K562 (cell line): ENCODE results near the gene SLC1A7. TPM values are rescaled to one million over a fixed set of nuclear protein-coding genes. Genes with fewer than 3 reads are reported as not detected.

ENCODE experiments used
- ATAC-seq: fragments of 200-7000 bp; cut with Tn5 transposase; 3 replicates; pipeline ENCODE4 v1.9.1; 2020; ENCODE audit warnings: moderate library complexity
- BruUV-seq: library from RNA; stranded (reverse); fragments of 400-500 nt; replicated peaks from 2 replicates; lab custom pipeline; 2021; lab: Mats Ljungman, UMichigan
- CTCF ChIA-PET: fragments of 300-600 bp; formaldehyde crosslinking; extraction: SDS; loops from one replicate; lab custom pipeline; 2021; ENCODE audit warnings: low intra/inter-chr PET ratio; lab: Yijun Ruan, JAX
- POLR2A ChIA-PET: fragments of 300-600, 350-650 bp; sonication (Branson Sonifier 250); formaldehyde crosslinking; extraction: SDS; loops from one replicate; lab custom pipeline; 2021; ENCODE audit warnings: antibody characterized with exemption, inconsistent platforms; lab: Yijun Ruan, JAX
- DNase-seq, 4 experiments: peaks; one replicate each; pipeline versions ENCODE4 v3.0.0 to v3.0.0-alpha.2; 2011 to 2018; ENCODE audit warnings: low spot score in 3 of 4, mixed read lengths in 3 of 4; ENCODE audit errors: extremely low read depth in 1 of 4
- FAIRE-seq: peaks from 2 replicates; lab custom pipeline; 2011; peaks lifted over from hg19 to GRCh38; lab: Jason Lieb, UNC
- H2AFZ ChIP-seq: 2 replicates; pipeline ENCODE4 v1.6.0; 2011; ENCODE audit warnings: low read depth, low read length, control low read depth, inconsistent platforms
- H3K27ac ChIP-seq: fragments of 200-600 bp; 3 replicates; pipeline ENCODE4 v1.8.0; 2011; ENCODE audit warnings: low read depth, mild to moderate bottlenecking, control low read depth, inconsistent platforms, low read length, moderate library complexity, mixed read lengths; ENCODE audit errors: extremely low read depth
- H3K27me3 ChIP-seq, 2 experiments: fragments of 300-600 bp in 1 of 2; 2 replicates in 1 of 2; 3 replicates in 1 of 2; pipeline versions ENCODE4 v1.6.0 to v1.8.0; 2011; ENCODE audit warnings: inconsistent platforms in 2 of 2, low read length in 2 of 2, mild to moderate bottlenecking in 1 of 2, mixed read lengths in 1 of 2, moderate library complexity in 1 of 2; ENCODE audit not compliant: control insufficient read depth in 2 of 2, insufficient read depth in 2 of 2
- H3K36me3 ChIP-seq: fragments of 300-600 bp; 3 replicates; pipeline ENCODE4 v1.8.0; 2011; ENCODE audit warnings: mild to moderate bottlenecking, low read length, inconsistent platforms; ENCODE audit not compliant: control insufficient read depth, insufficient read depth
- H3K4me1 ChIP-seq, 2 experiments: fragments of 200-600 bp in 1 of 2; replicated peaks in 1 of 2; 2 replicates in 1 of 2; 3 replicates in 1 of 2; pipeline versions ENCODE4 v1.5.1 to v1.8.0; 2011; ENCODE audit warnings: inconsistent platforms in 2 of 2, low read length in 2 of 2, mild to moderate bottlenecking in 1 of 2, mixed read lengths in 1 of 2, moderate library complexity in 1 of 2; ENCODE audit not compliant: control insufficient read depth in 2 of 2, insufficient read depth in 2 of 2
- H3K4me2 ChIP-seq: 2 replicates; pipeline ENCODE4 v1.6.1; 2011; ENCODE audit warnings: low read length, control low read depth, inconsistent platforms, mixed read lengths; ENCODE audit not compliant: insufficient read depth
- H3K4me3 ChIP-seq: fragments of 200-600 bp; sonication (generic), shearing (Covaris generic); 2 replicates; pipeline ENCODE4 v1.5.1; 2016; ENCODE audit warnings: control low read depth, inconsistent platforms
- H3K79me2 ChIP-seq: fragments of 200-600 bp; 3 replicates; pipeline ENCODE4 v1.8.0; 2011; ENCODE audit warnings: low read length, inconsistent platforms; ENCODE audit not compliant: control insufficient read depth, insufficient read depth
- H3K9ac ChIP-seq, 2 experiments: 2 replicates each; pipeline versions ENCODE4 v1.6.0 to v1.6.1; 2011; ENCODE audit warnings: low read depth in 2 of 2, low read length in 2 of 2, control low read depth in 1 of 2, inconsistent platforms in 1 of 2, mild to moderate bottlenecking in 1 of 2, mixed read lengths in 1 of 2; ENCODE audit not compliant: insufficient read depth in 1 of 2
- H3K9me1 ChIP-seq: one replicate; pipeline ENCODE4 v1.6.0; 2011; ENCODE audit warnings: inconsistent platforms, mild to moderate bottlenecking, low read length, moderate library complexity; ENCODE audit not compliant: control insufficient read depth, insufficient read depth
- H3K9me3 ChIP-seq: replicated peaks from 2 replicates; pipeline ENCODE4 v1.5.1; 2011; ENCODE audit warnings: low read depth, low read length, inconsistent platforms; ENCODE audit not compliant: control insufficient read depth, insufficient read depth
- H4K20me1 ChIP-seq: replicated peaks from 2 replicates; pipeline ENCODE4 v1.6.1; 2011; ENCODE audit warnings: low read length, inconsistent platforms, mixed read lengths; ENCODE audit not compliant: control insufficient read depth, insufficient read depth
- ATF7 ChIP-seq: fragments of 450-650 bp; IDR thresholded peaks from 2 replicates; pipeline ENCODE4 v1.7.1; 2014; ENCODE audit warnings: mild to moderate bottlenecking, moderate library complexity
- BRD4 ChIP-seq: fragments of 200-600 bp; sonication (generic); IDR thresholded peaks from 2 replicates; pipeline ENCODE4 v1.6.1; 2017; ENCODE audit warnings: inconsistent platforms
- CHD4 ChIP-seq: fragments of 200-600 bp; sonication (generic); IDR thresholded peaks from 3 replicates; pipeline ENCODE4 v1.6.1; 2012; ENCODE audit warnings: low read depth, mild to moderate bottlenecking, mixed read lengths, low read length, inconsistent platforms; ENCODE audit not compliant: insufficient read depth, insufficient replicate concordance, poor library complexity, severe bottlenecking
- HNRNPL ChIP-seq: fragments of 200-400 bp; formaldehyde crosslinking; IDR thresholded peaks from 2 replicates; pipeline ENCODE4 v1.6.1; 2017; ENCODE audit warnings: low read depth, mild to moderate bottlenecking, low read length
- MEIS2 ChIP-seq: fragments of 450-650 bp; IDR thresholded peaks from 2 replicates; pipeline ENCODE4 v1.6.1; 2014; ENCODE audit warnings: mild to moderate bottlenecking; ENCODE audit not compliant: partially characterized antibody
- NFIC ChIP-seq: fragments of 450-650 bp; IDR thresholded peaks from 2 replicates; pipeline ENCODE4 v1.6.1; 2017; ENCODE audit warnings: mild to moderate bottlenecking, inconsistent platforms
- SRSF9 ChIP-seq: fragments of 200-400 bp; formaldehyde crosslinking; IDR thresholded peaks from 2 replicates; pipeline ENCODE4 v1.6.1; 2017; ENCODE audit warnings: low read depth, low read length, borderline replicate concordance
- TAF7 ChIP-seq: fragments of 450-650 bp; IDR thresholded peaks from 2 replicates; pipeline ENCODE4 v1.6.1; 2016; ENCODE audit warnings: missing genetic modification characterization, missing compliant biosample characterization
- TBP ChIP-seq: optimal IDR thresholded peaks from 2 replicates; pipeline ENCODE3; 2011; ENCODE audit warnings: low read depth, low read length, improper control_type of control experiment
- THRAP3 ChIP-seq: fragments of 450-650 bp; IDR thresholded peaks from 2 replicates; pipeline ENCODE4 v1.6.1; 2016; ENCODE audit warnings: mild to moderate bottlenecking, inconsistent platforms, borderline replicate concordance
- ZBTB2 ChIP-seq: fragments of 450-650 bp; IDR thresholded peaks from 2 replicates; pipeline ENCODE4 v1.6.1; 2016; ENCODE audit warnings: antibody characterized with exemption
- ZNF395 ChIP-seq: fragments of 200-800 bp; sonication (Bioruptor generic); IDR thresholded peaks from 2 replicates; pipeline ENCODE4 v1.6.1; 2017; ENCODE audit warnings: missing genetic modification characterization, missing compliant biosample characterization
- WGBS: fragments of 100-300 bp; shearing (Covaris generic); methylation state at CpG from one replicate; pipeline ENCODE4 v1.1.6; 2016; ENCODE audit warnings: low coverage, mixed read lengths; ENCODE audit not compliant: insufficient coverage; ENCODE audit errors: missing lambda C conversion rate; 5-methylcytosine and 5-hydroxymethylcytosine counted together
- in situ Hi-C: fragments of 300-500 bp; cut with MboI; formaldehyde crosslinking; loops from 4 replicates; pipeline ENCODE4 v1.15.0; 2018; ENCODE audit warnings: inconsistent platforms, mixed read lengths
- intact Hi-C: fragments of 100-400 bp; cut with micrococcal nuclease; formaldehyde crosslinking; loops from 2 replicates; pipeline ENCODE4 v1.14.2; 2022
- polyA plus RNA-seq, 8 experiments: library from polyadenylated mRNA; depleted of rRNA in 4 of 8; stranded (reverse) in 5 of 8; unstranded in 3 of 8; fragments of >200 nt; fragmentation: Nextera tagmentation in 2 of 8; fragmentation: Illumina TruSeq in 1 of 8; extraction: Ambion mirVana in 2 of 8; extraction: Trizol in 1 of 8; gene quantifications; 2 replicates each; pipeline versions ENCODE4 v1.2.1 to v1.2.3, GENCODE V29; 2011 to 2014; ENCODE audit warnings: inconsistent platforms in 1 of 8, missing spikeins in 1 of 8
- total RNA-seq, 7 experiments: library from RNA; depleted of rRNA in 6 of 7; stranded (reverse); fragments of >200 nt in 6 of 7; fragmentation: Illumina TruSeq in 2 of 7; extraction: Trizol in 2 of 7; gene quantifications; 2 replicates each; pipeline versions ENCODE4 v1.2.1 to v1.2.3, GENCODE V29; 2011 to 2021; ENCODE audit warnings: low replicate concordance in 1 of 7
- TF ChIP-seq, protein P1 (sequence below): fragments of 450-650 bp; formaldehyde crosslinking; IDR thresholded peaks from 2 replicates; pipeline ENCODE4 v1.4.0; 2020; ENCODE audit warnings: mild to moderate bottlenecking, mixed read lengths

SLC1A7 gene
- total and polyA plus RNA-seq, 9 of the 15 experiments (the other 6 are each of a cell fraction or from before 2014, with no cell fraction given) = 0.07 TPM; not detected in 8

DNA sequence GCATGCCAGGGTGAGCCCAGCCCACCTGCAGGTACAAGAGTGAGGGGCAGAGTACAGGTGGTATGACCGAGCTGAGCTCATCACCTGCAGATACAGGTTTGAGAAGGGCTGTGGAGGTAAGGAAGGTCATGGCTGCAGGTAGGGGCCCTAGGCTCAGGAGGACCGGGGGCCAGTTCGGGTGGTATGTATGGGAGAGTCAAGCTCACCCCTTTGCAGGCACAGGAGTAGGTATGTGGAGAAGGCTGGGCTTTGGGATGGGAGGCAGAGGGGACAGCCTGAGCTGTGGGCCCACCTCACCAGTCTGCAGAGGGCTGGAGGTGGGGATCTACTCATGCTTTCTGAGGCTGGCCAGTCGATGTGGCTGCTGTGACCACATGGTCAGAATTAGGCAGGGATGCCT is 63.2 kb downstream of the SLC1A7 start:
- no TSS peak for BruUV-seq
- H3K4me2 ChIP-seq = no peak overlapping the region
- TF ChIP-seq, protein P1, sequence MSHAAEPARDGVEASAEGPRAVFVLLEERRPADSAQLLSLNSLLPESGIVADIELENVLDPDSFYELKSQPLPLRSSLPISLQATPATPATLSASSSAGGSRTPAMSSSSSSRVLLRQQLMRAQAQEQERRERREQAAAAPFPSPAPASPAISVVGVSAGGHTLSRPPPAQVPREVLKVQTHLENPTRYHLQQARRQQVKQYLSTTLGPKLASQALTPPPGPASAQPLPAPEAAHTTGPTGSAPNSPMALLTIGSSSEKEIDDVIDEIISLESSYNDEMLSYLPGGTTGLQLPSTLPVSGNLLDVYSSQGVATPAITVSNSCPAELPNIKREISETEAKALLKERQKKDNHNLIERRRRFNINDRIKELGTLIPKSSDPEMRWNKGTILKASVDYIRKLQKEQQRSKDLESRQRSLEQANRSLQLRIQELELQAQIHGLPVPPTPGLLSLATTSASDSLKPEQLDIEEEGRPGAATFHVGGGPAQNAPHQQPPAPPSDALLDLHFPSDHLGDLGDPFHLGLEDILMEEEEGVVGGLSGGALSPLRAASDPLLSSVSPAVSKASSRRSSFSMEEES (CRISPR knock-in tag) = no peak
- no peak for TF ChIP-seq SRSF9
- no peak for TF ChIP-seq BRD4
- no peak for TF ChIP-seq TAF7 (tag)
- TF ChIP-seq TBP = no peak
- TF ChIP-seq THRAP3 = no peak
- TF ChIP-seq ZBTB2 = no peak
- TF ChIP-seq HNRNPL = no peak
- no peak for TF ChIP-seq ATF7
- TF ChIP-seq CHD4 = no peak
- no peak for TF ChIP-seq MEIS2
- TF ChIP-seq NFIC = no peak
- no peak for TF ChIP-seq ZNF395 (CRISPR knock-in tag)
- 28% methylated on average over 4 of the region's 4 CpGs for WGBS
- CTCF ChIA-PET = no interaction called here
- H3K79me2 ChIP-seq = no peaks in the 10 kb centered on the region
- in situ Hi-C loops (loop anchor here (5.0 kb wide), 1 partner anchor 43 kb away; no protein-coding TSS in a partner anchor), intact Hi-C loops (no loop called here)
- peaks cover 0 to 37% of the 10 kb centered on the region in 2 experiments; a peak in 3 of 5 replicates for H3K4me1 ChIP-seq
- H4K20me1 ChIP-seq = peaks cover 4% of the 10 kb centered on the region; the same call in 1 of the 2 replicates
- no peak overlapping the region for H3K4me3 ChIP-seq
- ATAC-seq = no peak
- FAIRE-seq = no peak
- no peaks in the 10 kb centered on the region for H3K9me3 ChIP-seq
- H3K9me1 ChIP-seq = no peaks in the 10 kb centered on the region
- DNase-seq = no peak
- no peaks in the 10 kb centered on the region for H3K36me3 ChIP-seq
- H2AFZ ChIP-seq = no peak overlapping the region
- H3K27ac ChIP-seq = no peak overlapping the region
- POLR2A ChIA-PET = interaction anchor here (0.5 to 1.6 kb wide), 3 partner anchors 10 to 72 kb away, joined by 3 to 6 read pairs (median 4); no protein-coding TSS in a partner anchor
- peaks cover 0 to 41% of the 10 kb centered on the region in 2 experiments; a peak in 3 of 5 replicates for H3K27me3 ChIP-seq
- no peak overlapping the region for H3K9ac ChIP-seq
